ENCODE data around the gene ZNF350.

DNA sequence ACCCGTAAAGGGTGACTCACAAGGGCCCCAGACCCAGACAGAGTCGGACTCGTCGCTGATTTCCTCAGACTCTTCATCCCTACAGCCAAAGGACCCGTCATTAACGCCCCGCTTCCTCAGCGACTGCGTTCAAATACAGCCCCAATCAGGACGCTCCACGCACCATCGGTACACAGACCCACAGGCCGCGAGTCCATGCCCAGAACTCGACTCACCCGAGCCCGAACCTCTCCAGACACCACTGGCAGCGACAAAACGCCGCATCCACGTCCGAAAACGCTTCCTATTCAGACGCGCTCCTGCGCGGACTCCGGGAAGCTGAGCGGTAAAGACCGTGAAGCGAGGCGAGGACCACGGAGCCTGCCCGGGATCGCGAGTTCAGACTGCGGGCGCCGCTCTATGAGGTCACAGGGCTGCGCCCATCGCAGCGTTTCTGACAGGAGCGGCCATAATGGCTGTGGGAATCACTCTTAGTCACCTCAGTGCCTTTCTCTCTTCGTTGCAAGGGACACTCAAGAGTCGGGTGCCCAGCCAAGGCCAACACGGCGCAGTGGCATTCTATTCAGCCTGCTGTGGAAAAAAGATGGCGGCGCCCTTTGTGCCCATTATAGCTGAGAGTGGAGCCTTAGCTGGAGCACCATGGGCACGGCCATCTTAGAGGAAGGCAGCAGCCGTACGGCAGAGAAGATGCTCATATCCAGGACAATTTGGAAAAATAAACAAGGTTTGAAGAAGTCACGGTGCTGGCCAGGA is 41.6 kb upstream of the ZNF350 start, which contains the start of gene ZNF614:
- TF ChIP-seq POLR2A (IDR thresholded peaks at IDR 0.05; ENCODE audit: low read length) (peak; percentile 72), GATA1 (IDR thresholded peaks at IDR 0.05; ENCODE audit: low read depth, low read length) (no peak)
